Measurements from ENCODE around the gene MRPL2.

The MRPL2 gene

DNA sequence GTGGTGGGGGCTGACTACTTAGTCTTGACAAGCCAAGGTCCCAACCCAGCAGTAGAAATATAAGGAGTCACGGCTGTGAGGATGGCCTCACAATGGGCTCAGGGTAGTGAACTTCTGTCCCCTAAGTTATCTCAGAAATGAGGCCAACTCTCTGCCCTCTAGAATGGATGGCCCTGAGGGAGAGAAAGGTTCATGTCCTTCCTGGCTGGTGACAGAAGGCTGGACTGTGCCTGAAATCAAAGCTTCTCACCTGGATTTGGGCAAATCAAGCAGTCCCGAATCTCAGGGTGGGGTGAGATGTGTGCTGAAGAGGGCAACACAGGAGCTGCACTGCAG, 25.1 kb downstream of the MRPL2 start (continued):
- no peak for TF ChIP-seq PRDM10 (tag by site-specific recombination; IDR thresholded peaks at IDR 0.05)
- no peak for TF ChIP-seq ZBTB20 (tag by site-specific recombination; IDR thresholded peaks at IDR 0.05)
- TF ChIP-seq ZNF24 (tag by site-specific recombination; IDR thresholded peaks at IDR 0.05) = no peak
- TF ChIP-seq, protein P1, sequence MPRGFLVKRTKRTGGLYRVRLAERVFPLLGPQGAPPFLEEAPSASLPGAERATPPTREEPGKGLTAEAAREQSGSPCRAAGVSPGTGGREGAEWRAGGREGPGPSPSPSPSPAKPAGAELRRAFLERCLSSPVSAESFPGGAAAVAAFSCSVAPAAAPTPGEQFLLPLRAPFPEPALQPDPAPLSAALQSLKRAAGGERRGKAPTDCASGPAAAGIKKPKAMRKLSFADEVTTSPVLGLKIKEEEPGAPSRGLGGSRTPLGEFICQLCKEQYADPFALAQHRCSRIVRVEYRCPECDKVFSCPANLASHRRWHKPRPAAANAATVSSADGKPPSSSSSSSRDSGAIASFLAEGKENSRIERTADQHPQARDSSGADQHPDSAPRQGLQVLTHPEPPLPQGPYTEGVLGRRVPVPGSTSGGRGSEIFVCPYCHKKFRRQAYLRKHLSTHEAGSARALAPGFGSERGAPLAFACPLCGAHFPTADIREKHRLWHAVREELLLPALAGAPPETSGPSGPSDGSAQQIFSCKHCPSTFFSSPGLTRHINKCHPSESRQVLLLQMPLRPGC (tag by site-specific recombination; IDR thresholded peaks at IDR 0.05) = no peak
- no peak for TF ChIP-seq ZNF391 (tag by site-specific recombination; IDR thresholded peaks at IDR 0.05; ENCODE audit: borderline replicate concordance, low read depth)
- TF ChIP-seq FEZF1 (tag by site-specific recombination; IDR thresholded peaks at IDR 0.05) = no peak

DNA sequence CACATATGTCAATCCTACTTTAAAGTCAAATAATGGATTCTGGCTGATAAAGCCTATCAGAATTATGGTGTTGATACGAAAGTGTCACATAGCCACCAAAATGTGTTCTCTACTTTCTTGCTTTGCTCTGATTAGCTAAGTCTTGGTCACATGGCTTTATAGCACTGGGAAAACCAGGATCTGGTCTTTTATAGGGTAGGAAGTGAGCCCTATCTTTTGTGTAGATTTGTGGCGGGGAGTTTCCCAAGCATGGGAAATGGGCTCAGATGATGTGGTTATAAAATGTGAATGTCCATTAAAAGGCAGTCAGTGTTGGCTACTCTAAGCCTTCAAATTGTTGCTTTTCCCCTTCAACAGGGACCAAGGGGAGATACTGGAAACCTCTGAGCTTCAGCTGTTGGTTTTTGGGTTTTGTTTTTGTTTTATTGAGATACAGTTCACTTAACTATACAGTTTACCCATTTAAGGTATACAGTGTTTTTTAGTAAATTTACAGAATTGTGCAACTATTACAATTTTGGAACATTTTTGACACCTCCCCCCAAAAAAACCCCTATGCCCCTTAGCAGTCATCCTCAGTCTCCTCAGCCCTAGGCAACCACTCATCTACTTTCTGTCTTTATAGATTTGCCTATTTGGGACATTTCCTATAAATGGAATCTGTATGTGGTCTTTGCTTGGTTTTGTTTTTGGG, 25.6 kb downstream of the MRPL2 start:
- TF ChIP-seq KLF16 (tag by site-specific recombination; IDR thresholded peaks at IDR 0.05) (no peak), ZFP41 (tag by site-specific recombination; IDR thresholded peaks at IDR 0.05; ENCODE audit: borderline replicate concordance) (no peak), ZNF664 (tag by site-specific recombination; IDR thresholded peaks at IDR 0.05) (peak; percentile 89), ZNF16 (tag by site-specific recombination; IDR thresholded peaks at IDR 0.05; ENCODE audit: low read depth) (no peak)
- Histone ChIP-seq H3K9me3 (ENCODE audit: control insufficient read depth, insufficient read depth, low read depth, low read length) (no peaks in the 10 kb centered on the region), H3K27ac (ENCODE audit: extremely low read depth, low read depth, low read length) (no peak overlapping the region), H3K4me1 (ENCODE audit: control insufficient read depth, insufficient read depth, low read length) (no peaks in the 10 kb centered on the region), H3K36me3 (ENCODE audit: control insufficient read depth in 2 of 2, insufficient read depth in 1 of 2, low read length in 2 of 2) (peaks cover 56 to 78% of the 10 kb centered on the region in 2 experiments), H3K4me3 (ENCODE audit: low read depth, low read length) (no peak overlapping the region)
- CTCF ChIA-PET = interaction anchor here (1.2 to 1.5 kb wide), 3 partner anchors 110 to 132 kb away, joined by 3 to 7 read pairs (median 4); no protein-coding TSS in a partner anchor
- POLR2A ChIA-PET = interaction anchor here (0.7 to 5.0 kb wide), 8 partner anchors 9 to 110 kb away, joined by 3 to 22 read pairs (median 8); partner anchors contain the start of genes CNPY3, CUL7, KLC4 and KLHDC3

DNA sequence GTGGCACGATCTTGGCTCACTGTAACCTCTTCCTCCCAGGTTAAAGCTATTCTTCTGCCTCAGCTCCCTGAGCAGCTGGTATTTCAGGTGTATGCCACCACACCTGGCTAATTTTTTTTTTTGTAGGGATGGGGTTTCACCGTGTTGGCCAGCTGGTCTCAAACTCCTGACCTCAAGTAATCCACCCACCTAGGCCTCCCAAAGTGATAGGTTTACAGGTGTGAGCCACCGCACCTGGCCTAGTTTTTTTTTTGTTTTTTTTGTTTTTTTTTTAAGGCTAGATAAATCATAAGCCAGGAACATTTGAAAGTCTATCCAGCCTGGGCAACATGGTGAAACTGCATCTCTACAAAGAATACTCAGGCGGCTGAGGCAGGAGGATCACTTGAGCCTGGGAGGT, 26.9 kb downstream of the MRPL2 start:
- Histone ChIP-seq H3K36me3 (ENCODE audit: control insufficient read depth in 2 of 2, insufficient read depth in 1 of 2, low read length in 2 of 2) (peaks cover 62 to 78% of the 10 kb centered on the region in 2 experiments), H3K4me1 (ENCODE audit: control insufficient read depth, insufficient read depth, low read length) (no peaks in the 10 kb centered on the region), H3K27ac (ENCODE audit: extremely low read depth, low read depth, low read length) (no peak overlapping the region), H3K4me3 (ENCODE audit: low read depth, low read length) (no peak overlapping the region), H3K9me3 (ENCODE audit: control insufficient read depth, insufficient read depth, low read depth, low read length) (no peaks in the 10 kb centered on the region)
- ChIA-PET POLR2A (interaction anchor here (0.6 to 5.0 kb wide), 8 partner anchors 12 to 150 kb away, joined by 4 to 22 read pairs (median 8); partner anchors contain the start of genes CUL7, KLC4, KLHDC3 and MRPL2), CTCF (interaction anchor here (0.6 to 1.2 kb wide), 2 partner anchors 44 to 128 kb away, joined by 4 read pairs; partner anchors contain the start of gene PTK7)
- TF ChIP-seq ZNF112 (tag by site-specific recombination; IDR thresholded peaks at IDR 0.05) = no peak
- no peak for TF ChIP-seq RBAK (tag by site-specific recombination; IDR thresholded peaks at IDR 0.05)
- TF ChIP-seq, protein P2, sequence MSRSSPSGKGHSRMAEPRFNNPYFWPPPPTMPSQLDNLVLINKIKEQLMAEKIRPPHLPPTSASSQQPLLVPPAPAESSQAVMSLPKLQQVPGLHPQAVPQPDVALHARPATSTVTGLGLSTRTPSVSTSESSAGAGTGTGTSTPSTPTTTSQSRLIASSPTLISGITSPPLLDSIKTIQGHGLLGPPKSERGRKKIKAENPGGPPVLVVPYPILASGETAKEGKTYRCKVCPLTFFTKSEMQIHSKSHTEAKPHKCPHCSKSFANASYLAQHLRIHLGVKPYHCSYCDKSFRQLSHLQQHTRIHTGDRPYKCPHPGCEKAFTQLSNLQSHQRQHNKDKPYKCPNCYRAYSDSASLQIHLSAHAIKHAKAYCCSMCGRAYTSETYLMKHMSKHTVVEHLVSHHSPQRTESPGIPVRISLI (tag by site-specific recombination; IDR thresholded peaks at IDR 0.05) = peak; percentile 57
- TF ChIP-seq ZNF600 (tag by site-specific recombination; IDR thresholded peaks at IDR 0.05) = no peak
- peak; percentile 62 for TF ChIP-seq ZEB2 (tag by site-specific recombination; IDR thresholded peaks at IDR 0.05)
- no peak for TF ChIP-seq ZNF184 (tag by site-specific recombination; IDR thresholded peaks at IDR 0.05)
- TF ChIP-seq, protein P3, sequence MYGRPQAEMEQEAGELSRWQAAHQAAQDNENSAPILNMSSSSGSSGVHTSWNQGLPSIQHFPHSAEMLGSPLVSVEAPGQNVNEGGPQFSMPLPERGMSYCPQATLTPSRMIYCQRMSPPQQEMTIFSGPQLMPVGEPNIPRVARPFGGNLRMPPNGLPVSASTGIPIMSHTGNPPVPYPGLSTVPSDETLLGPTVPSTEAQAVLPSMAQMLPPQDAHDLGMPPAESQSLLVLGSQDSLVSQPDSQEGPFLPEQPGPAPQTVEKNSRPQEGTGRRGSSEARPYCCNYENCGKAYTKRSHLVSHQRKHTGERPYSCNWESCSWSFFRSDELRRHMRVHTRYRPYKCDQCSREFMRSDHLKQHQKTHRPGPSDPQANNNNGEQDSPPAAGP (tag by site-specific recombination; IDR thresholded peaks at IDR 0.05) = no peak
- no peak for TF ChIP-seq MYNN (tag by site-specific recombination; IDR thresholded peaks at IDR 0.05; ENCODE audit: borderline replicate concordance)

Measured in HEK293 (cell line).